Measurements from ENCODE around the gene TSPAN32.
"Not testable (repeated sequence)": the region's sequence is repeated elsewhere in the genome, so short reads cannot be mapped to it uniquely, and the experiment has no call there.

The TSPAN32 gene

GRCh38 chr11:2267306-2267850 lies 34.4 kb upstream of the TSPAN32 start:
- no peak for DNase-seq (ENCODE audit: low read depth)

DNA sequence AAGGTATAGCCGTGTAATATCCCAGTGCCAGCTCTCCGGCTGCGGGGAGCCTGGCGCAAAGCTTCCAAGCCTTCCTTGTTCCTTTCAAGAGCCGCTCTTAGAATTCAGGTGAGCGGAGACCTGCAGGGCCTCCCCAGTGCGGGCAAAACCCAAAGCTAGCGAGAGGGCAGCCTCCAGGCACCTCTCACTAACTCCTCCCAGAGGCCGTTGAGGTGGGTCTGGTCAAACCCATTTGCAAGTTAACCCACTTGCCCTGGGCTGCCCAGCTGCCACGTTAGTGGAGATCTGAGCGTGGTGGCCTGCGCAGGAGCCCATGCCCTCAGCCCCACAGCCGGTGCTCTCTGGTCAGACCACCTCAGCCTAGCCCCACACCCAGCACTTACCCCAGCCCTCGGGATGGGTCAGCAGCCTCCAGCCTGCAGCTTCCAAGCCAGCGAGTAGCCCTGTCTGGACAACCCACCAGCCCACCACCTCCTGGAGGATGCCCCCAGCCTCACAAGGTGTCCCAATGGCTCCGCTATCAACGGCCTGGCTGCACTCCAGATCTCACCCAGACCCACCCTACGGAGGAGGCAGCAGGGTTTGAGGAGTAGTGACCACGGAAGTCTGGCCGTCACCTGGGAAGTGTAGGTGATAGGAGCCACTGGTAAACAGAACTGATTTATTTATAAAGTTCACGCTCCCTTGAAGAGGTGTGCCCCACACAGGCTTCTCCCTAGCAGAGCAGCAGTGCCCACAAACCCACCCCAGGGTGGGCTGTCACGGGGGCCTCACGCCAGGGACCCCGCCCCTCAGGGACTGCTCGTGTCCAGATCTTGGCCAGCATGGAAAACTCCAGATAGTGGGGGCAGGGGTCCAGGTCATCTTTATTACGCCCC lies 33.7 kb upstream of the TSPAN32 start:
- DNase-seq (ENCODE audit: low read depth) = no peak

DNA sequence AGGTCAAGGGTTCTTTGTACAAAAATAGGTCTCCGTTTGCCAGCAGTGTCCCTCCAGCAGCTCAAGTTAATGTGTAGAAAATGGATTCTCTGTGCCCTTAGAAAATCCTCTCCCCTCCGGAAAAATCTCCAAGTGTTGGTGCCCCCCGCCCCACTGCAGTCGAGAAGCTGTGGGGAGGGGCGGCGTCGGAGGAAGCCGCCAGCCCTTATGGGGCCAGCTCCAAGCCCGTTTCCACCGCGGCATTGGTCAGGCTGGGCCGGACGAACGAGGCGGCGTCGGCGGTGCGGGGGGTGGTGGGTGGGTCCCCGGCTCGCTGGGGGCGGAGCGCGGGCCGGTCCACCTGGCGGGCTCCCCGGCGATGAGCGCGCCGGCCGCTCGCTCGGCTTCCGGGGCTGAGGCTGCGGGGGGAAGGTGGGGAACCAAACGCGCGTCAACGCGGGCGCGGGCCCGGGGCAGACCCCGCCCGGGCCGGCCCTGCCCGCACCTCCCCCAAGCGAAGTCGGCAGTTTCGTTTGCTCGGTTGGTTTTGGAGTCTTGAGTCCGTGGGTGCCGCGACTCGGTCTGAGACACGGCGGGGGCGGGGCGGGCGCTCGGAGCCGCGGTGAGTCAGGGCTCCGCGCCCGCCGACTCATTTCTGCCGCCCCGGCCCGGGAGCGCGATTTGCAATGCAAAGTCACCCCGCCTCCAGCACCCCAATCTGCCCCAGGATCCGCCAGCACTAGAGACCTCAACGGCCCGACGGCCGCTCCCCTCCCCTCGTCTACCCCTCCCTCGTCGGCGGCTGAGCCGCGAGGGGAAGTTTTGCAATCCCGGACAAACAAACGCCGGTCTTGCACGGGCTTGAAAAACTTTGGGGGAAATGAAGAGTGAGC lies 32.8 kb upstream of the TSPAN32 start:
- peak; percentile 78 for DNase-seq (ENCODE audit: low read depth)

DNA sequence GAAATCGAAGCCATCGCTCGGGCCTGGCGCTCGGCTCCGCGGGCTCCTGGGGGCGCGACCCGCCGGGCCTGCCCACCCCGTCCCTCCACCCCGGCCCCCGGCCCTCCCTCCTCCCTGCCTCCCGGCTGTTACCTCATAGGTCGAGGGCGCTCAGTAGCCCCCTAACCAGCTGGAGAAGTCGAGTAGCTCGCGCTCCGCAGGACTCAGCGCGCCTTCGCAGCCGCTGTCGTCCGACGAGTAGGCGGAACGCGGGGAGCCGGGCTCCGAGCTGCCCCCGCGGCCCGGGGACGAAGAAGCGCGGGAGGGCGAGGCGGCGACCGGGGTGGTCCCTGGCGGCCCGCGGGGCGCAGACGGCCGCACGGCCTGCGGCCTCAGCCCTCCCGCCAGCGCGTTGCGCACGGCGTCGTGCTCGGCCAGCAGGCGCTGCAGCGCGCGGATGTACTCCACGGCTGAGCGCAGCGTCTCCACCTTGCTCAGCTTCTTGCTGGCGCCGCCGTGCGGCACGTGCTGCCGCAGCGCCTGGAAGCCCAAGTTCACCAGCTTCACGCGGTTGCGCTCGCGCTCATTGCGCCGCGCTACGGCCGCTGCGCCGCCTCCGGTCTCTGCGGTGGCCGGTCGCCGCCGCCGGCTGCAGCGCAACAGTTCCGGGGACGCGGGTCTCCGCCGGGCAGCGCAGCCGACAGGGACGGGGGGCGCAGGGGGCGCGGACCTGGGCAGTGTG lies 32.1 kb upstream of the TSPAN32 start:
- no peak for DNase-seq (ENCODE audit: low read depth)

DNA sequence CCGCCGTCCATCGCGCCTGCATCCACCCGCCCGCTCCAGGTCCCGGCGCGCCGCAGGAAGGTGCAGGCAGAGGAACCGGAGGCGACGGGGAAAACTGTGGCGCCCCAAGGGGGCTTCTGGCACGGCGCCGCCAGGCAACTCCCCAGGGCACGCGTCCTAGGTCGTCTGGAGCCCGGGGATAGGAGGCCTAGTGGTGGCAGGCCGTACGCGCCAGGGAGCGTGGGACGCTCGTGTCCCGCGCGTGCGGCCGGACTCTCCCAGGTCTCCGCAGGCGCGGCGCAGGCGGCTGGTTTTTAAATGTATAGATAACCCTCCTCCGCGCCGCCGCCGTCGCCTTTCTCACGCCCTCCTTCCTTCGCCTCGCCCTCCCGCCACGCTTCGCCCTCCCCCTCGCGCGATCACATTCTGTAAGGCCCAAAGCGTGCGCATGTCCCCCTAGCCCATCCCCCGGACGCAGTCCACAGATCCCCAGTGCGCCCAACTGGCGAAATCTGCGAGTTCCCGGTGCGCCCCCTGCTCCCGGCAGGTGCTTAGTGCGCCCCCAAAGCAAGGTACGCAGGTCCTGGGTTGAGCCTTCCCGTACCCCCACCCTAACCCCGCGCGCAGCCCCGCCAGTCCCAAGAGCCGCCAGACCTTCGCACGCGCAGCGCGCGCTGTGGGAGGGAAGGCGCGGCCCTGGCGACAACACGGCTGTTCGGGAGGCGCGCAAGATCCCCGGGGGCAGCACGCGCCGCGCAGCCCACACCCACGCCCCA lies 31.3 kb upstream of the TSPAN32 start, which contains the start of gene ASCL2:
Gene ASCL2 (minus strand): TSS at position 267 of the 755 bp plus-strand sequence. CDS start 256 bp downstream, at position 11.
- DNase-seq (ENCODE audit: low read depth) = no peak

- DNase-seq (ENCODE audit: low read depth) = peak; percentile 41
These were observed 30.8 kb upstream of the TSPAN32 start for GRCh38 chr11:2271077-2271326.

GRCh38 chr11:2271327-2272227 lies 30.2 kb upstream of the TSPAN32 start:
- no peak for DNase-seq (ENCODE audit: low read depth)

GRCh38 chr11:2272228-2272945 lies 29.4 kb upstream of the TSPAN32 start:
- no peak for DNase-seq (ENCODE audit: low read depth)

- DNase-seq (ENCODE audit: low read depth) = no peak
These were observed 28.9 kb upstream of the TSPAN32 start for GRCh38 chr11:2272946-2273280.

GRCh38 chr11:2273311-2273710 lies 28.5 kb upstream of the TSPAN32 start:
- no peak for DNase-seq (ENCODE audit: low read depth)

DNA sequence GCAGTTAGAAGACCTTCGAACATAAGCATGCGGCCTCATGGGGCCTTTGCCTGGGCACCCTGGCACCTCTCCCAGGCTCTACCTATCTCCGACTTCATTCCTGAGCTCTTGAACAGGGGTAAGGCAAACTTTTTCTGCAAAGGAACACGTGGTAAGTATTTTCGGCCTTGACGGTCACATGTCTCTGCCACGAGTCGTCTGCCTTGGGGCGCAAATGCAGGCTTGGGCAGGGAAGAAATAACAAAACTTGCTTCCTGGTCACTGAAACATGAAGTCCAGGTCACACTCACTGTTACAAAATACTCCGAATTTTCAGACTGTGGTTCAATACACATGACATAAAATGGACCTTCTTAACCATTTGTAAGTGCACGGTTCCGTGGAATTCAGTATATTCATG lies 28.0 kb upstream of the TSPAN32 start:
- DNase-seq (ENCODE audit: low read depth) = no peak

- DNase-seq (ENCODE audit: low read depth) = no peak
These were observed 26.2 kb upstream of the TSPAN32 start for GRCh38 chr11:2275334-2276279.

DNA sequence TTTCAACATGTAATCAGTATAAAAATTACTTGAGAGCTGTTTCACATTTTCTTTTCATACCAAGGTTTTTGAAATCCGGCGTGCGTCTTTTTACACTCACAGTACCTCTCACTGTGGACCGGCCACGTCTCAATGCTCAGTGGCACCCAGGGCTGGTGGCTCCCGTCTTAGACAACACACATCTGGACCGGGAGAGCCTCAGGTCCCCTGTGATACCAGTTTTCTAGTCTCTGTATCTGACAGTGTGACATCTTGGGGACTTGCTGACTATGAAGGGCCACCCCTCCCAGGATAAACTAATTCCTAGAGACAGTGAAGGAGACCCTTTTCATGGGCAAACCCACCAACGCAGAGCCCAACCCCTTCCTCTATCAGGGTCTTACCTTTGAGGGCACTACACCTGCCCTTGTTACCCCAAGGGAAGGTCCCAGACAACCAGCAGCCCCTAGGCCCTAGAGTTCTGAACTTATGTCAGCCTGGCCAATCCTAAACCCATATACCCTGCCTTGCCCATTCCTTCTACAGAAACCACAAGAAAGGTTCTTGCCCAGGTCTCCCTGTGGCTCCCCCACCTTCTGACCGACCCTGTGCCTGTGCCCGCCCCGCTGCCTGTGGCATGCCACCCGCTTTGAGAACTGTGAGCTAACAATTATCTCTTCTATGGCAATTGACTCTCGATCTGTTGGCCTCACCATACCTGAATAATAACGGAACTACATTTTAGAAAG lies 25.4 kb upstream of the TSPAN32 start:
- no peak for DNase-seq (ENCODE audit: low read depth)

DNA sequence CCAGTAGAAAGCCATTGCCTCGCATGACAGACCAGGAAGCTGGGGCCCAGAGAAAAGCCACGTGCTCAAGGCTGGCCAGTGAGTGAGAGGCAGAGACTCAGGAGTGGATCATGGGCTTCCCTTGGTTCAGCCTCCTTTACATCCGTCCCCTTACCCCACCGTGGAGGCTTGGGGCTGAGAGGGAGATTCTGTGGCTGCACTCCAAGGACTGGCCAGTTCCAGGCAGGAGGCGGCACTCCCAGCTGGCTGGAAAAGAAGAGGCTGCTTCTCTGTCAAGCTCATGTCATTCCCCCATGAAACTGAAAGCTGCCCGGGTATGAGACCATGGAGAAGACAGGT lies 24.8 kb upstream of the TSPAN32 start:
- no peak for DNase-seq (ENCODE audit: low read depth)

- DNase-seq (ENCODE audit: low read depth) = no peak
These were observed 23.8 kb upstream of the TSPAN32 start for GRCh38 chr11:2277933-2278523.

- no peak for DNase-seq (ENCODE audit: low read depth)
These were observed 21.6 kb upstream of the TSPAN32 start for GRCh38 chr11:2280208-2280607.

DNA sequence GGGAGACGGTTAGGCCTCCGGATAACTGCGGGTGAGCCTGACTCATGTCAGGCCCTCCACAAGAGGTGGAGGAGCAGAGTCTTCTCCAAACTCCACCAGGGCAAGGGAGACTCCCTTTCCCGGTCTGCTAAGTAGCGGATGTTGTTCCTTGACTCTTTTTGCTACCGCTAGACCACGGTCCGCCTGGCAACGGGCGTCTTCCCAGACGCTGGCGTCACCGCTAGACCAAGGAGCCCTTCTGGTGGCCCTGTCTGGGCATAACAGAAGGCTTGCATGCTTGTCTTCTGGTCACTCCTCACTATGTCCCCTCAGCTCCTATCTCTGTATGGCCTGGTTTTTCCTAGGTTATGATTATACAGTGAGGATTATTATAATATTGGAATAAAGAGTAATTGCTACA lies 15.5 kb upstream of the TSPAN32 start:
- not testable (repeated sequence) for DNase-seq (ENCODE audit: low read depth)

DNA sequence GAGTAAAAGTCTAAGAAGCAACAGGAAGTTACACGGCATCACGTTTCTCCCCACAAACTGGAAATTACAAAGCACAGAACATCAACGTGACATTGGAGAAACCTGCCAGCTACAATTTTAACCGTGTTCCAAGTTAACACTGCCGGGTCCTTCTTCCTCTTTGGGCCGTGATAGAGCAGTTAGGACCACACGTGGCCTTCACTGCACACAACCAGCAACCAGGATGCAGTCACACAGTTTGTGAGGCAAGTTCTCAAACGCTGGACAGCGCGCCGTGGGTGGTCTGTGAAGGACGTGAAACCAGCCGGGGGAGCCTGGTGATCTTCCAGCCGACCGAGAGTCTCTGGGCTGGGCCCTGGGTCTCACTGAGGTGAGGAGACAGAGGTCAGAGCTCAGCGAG lies 14.7 kb upstream of the TSPAN32 start:
- no peak for DNase-seq (ENCODE audit: low read depth)
